Esophagus (tissue), 2 donors: ENCODE measurements around the gene DNMBP. TPM values are rescaled to one million over a fixed set of nuclear protein-coding genes. Genes with fewer than 3 reads are reported as not detected.

Experiments used
- H3K27ac ChIP-seq, 2 donors: one replicate each; pipeline ENCODE4 v1.5.1; 2013; ENCODE audit warnings: low read depth in 2 of 2, mild to moderate bottlenecking in 2 of 2, inconsistent platforms in 1 of 2, low read length in 1 of 2, moderate library complexity in 1 of 2
- H3K27me3 ChIP-seq, 2 donors: one replicate each; pipeline ENCODE4 v1.6.1; 2013; ENCODE audit warnings: low read length in 2 of 2, control low read depth in 1 of 2, mild to moderate bottlenecking in 1 of 2; ENCODE audit not compliant: insufficient read depth in 2 of 2, control insufficient read depth in 1 of 2
- H3K36me3 ChIP-seq, 2 donors: one replicate each; pipeline ENCODE4 v1.6.1; 2013; ENCODE audit warnings: low read length in 1 of 2; ENCODE audit not compliant: control insufficient read depth in 2 of 2, insufficient read depth in 2 of 2
- H3K4me1 ChIP-seq, 2 donors: one replicate each; pipeline ENCODE4 v1.6.1; 2013; ENCODE audit warnings: low read length in 1 of 2; ENCODE audit not compliant: control insufficient read depth in 2 of 2, insufficient read depth in 2 of 2
- H3K4me3 ChIP-seq, 2 donors: one replicate each; pipeline ENCODE4 v1.5.1; 2013; ENCODE audit warnings: low read length in 2 of 2, mild to moderate bottlenecking in 2 of 2, low read depth in 1 of 2, moderate library complexity in 1 of 2
- H3K9me3 ChIP-seq, 2 donors: one replicate each; pipeline ENCODE4 v1.6.1; 2013; ENCODE audit warnings: mild to moderate bottlenecking in 2 of 2, low read depth in 1 of 2, low read length in 1 of 2, moderate library complexity in 1 of 2; ENCODE audit not compliant: control insufficient read depth in 2 of 2, insufficient read depth in 1 of 2
- WGBS, 2 donors: extraction: QIAGEN DNeasy Blood & Tissue Kit; methylation state at CpG; one replicate each; pipeline ENCODE4 v1.1.7; 2013; 5-methylcytosine and 5-hydroxymethylcytosine counted together
- polyA plus RNA-seq, 2 donors: library from polyadenylated mRNA; stranded (reverse); fragments of 200-250 nt; gene quantifications; one replicate each; pipeline ENCODE4 v1.2.3, GENCODE V29; 2013
- donor health status: healthy with polysubstance abuse.
- donor health status: Bipolar disorder and iron deficiency.

DNMBP gene
- polyA plus RNA-seq, 2 donors, result 5.4 to 6.4 TPM

DNA sequence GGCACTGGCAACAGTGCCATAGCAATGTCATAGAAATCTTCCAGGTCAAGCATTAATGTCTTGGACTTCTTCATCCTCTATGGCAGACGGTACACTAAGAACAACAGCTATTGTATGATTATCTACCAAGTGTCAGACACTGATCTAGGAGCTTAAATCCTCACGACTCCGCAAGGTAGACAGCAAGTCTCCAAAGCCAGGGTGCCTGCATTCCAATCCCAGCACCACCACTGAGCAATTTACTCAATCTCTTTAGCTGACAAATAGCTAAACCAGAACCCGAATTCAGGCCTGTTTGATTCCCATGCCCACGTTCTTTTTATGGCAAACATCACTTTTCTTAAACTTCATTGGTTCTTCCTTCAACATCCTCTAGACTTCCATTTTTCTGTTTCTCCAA lies 31.8 kb downstream of the DNMBP start:
- WGBS, 2 donors, result 83 to 89% methylated on average over 5 of the region's 5 CpGs

GRCh38 chr10:99976886-99977665 lies 32.7 kb downstream of the DNMBP start:
- H3K27me3 ChIP-seq, result no peaks in the 10 kb centered on the region
- WGBS, 2 donors, result 40 to 44% methylated on average over 5 of the region's 5 CpGs
- H3K4me1 ChIP-seq, result peaks cover 0 to 3% of the 10 kb centered on the region in 2 donors
- no peaks in the 10 kb centered on the region for H3K9me3 ChIP-seq
- no peak overlapping the region for H3K4me3 ChIP-seq
- H3K36me3 ChIP-seq, result no peaks in the 10 kb centered on the region
- peak overlapping the region; percentile 47 to 62 for H3K27ac ChIP-seq

More for the DNA sequence above, 31.8 kb downstream of the DNMBP start:
- Histone ChIP-seq H3K4me3 (no peak overlapping the region), H3K27me3 (no peaks in the 10 kb centered on the region), H3K4me1 (peaks cover 0 to 3% of the 10 kb centered on the region in 2 donors), H3K36me3 (no peaks in the 10 kb centered on the region), H3K27ac (peak overlapping the region in 1 of 2 donors; percentile 42), H3K9me3 (no peaks in the 10 kb centered on the region)

GRCh38 chr10:99975942-99976809 lies 33.6 kb downstream of the DNMBP start:
- Histone ChIP-seq H3K4me1 (no peaks in the 10 kb centered on the region), H3K27ac (peak overlapping the region; percentile 35 to 55), H3K36me3 (no peaks in the 10 kb centered on the region), H3K27me3 (no peaks in the 10 kb centered on the region), H3K4me3 (no peak overlapping the region), H3K9me3 (no peaks in the 10 kb centered on the region)
- 46 to 54% methylated on average over 7 of the region's 7 CpGs for WGBS, 2 donors

GRCh38 chr10:99975106-99975829 lies 34.5 kb downstream of the DNMBP start:
- no peaks in the 10 kb centered on the region for H3K27me3 ChIP-seq
- H3K27ac ChIP-seq, result no peak overlapping the region
- whole genome bisulfite sequencing, 2 donors, result 87 to 88% methylated on average over 8 of the region's 8 CpGs
- H3K4me3 ChIP-seq, result no peak overlapping the region
- no peaks in the 10 kb centered on the region for H3K4me1 ChIP-seq
- H3K36me3 ChIP-seq, result no peaks in the 10 kb centered on the region
- no peaks in the 10 kb centered on the region for H3K9me3 ChIP-seq

DNA sequence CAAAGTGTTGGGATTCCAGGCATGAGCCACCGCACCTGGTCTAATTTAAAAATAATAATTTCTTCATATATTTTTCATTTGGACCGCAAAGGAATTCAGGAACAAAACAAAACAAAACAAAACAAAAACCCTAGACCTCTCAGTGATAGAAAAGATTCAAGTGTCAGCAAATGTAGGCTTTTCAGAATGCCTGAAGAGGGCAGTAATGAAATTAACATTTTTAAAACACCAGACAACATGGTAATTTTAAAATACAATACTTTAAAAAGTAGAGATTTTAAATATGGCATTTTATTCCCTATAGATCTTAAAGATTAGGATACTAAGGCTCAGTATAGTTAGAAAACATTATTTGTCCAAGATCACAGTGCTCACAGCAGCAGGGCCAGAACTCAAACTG lies 36.6 kb downstream of the DNMBP start:
- Histone ChIP-seq H3K27me3 (no peaks in the 10 kb centered on the region), H3K27ac (no peak overlapping the region), H3K9me3 (no peaks in the 10 kb centered on the region), H3K4me1 (no peaks in the 10 kb centered on the region), H3K36me3 (peaks cover 2 to 3% of the 10 kb centered on the region in 2 donors), H3K4me3 (no peak overlapping the region)
- 87 to 89% methylated on average over 2 of the region's 2 CpGs for WGBS, 2 donors

GRCh38 chr10:99967961-99968360 lies 41.8 kb downstream of the DNMBP start:
- Histone ChIP-seq H3K27ac (no peak overlapping the region), H3K9me3 (no peaks in the 10 kb centered on the region), H3K36me3 (peaks cover 2 to 3% of the 10 kb centered on the region in 2 donors), H3K4me1 (no peaks in the 10 kb centered on the region), H3K4me3 (no peak overlapping the region), H3K27me3 (no peaks in the 10 kb centered on the region)
- WGBS, 2 donors, result 97% methylated on average over 7 of the region's 7 CpGs

- Histone ChIP-seq H3K4me3 (no peak overlapping the region), H3K27ac (no peak overlapping the region), H3K27me3 (no peaks in the 10 kb centered on the region), H3K36me3 (peaks cover 2 to 3% of the 10 kb centered on the region in 2 donors), H3K9me3 (no peaks in the 10 kb centered on the region), H3K4me1 (no peaks in the 10 kb centered on the region)
- WGBS, 2 donors, result 68 to 72% methylated on average over 3 of the region's 3 CpGs
Measured at GRCh38 chr10:99966306-99966705, 43.4 kb downstream of the DNMBP start.

- no peak overlapping the region for H3K27ac ChIP-seq
Measured at GRCh38 chr10:99965700-99966099, 44.0 kb downstream of the DNMBP start.

GRCh38 chr10:99964791-99965190 lies 45.0 kb downstream of the DNMBP start:
- Histone ChIP-seq H3K9me3 (no peaks in the 10 kb centered on the region), H3K36me3 (peaks cover 0 to 3% of the 10 kb centered on the region in 2 donors), H3K4me1 (no peaks in the 10 kb centered on the region), H3K4me3 (no peak overlapping the region), H3K27me3 (no peaks in the 10 kb centered on the region), H3K27ac (no peak overlapping the region)
- 96 to 98% methylated on average over 7 of the region's 7 CpGs for WGBS, 2 donors

More at GRCh38 chr10:99965700-99966099, 44.0 kb downstream of the DNMBP start:
- Histone ChIP-seq H3K36me3 (peaks cover 2 to 3% of the 10 kb centered on the region in 2 donors), H3K4me1 (no peaks in the 10 kb centered on the region), H3K9me3 (no peaks in the 10 kb centered on the region), H3K4me3 (no peak overlapping the region), H3K27me3 (no peaks in the 10 kb centered on the region)
- 93% methylated on average over 4 of the region's 4 CpGs for WGBS, 2 donors
